K562 (cell line): ENCODE measurements around the gene CDK4. TPM values are rescaled to one million over a fixed set of nuclear protein-coding genes. Genes with fewer than 3 reads are reported as not detected.

Source experiments
- CBX3 ChIP-seq, 2 experiments: IDR thresholded peaks; 1 replicate in 1 of 2; 2 replicates in 1 of 2; pipeline ENCODE4 v1.6.1; 2012; ENCODE audit warnings: inconsistent platforms in 2 of 2, low read length in 2 of 2, borderline replicate concordance in 1 of 2, control low read depth in 1 of 2
- CREB3 ChIP-seq: fragments of 450-650 bp; conservative IDR thresholded peaks from 2 replicates; pipeline ENCODE4 v1.6.1; 2016; ENCODE audit warnings: missing genetic modification characterization, low read depth, mild to moderate bottlenecking, missing compliant biosample characterization, moderate library complexity
- HMG20B ChIP-seq: fragments of 250-450 bp; sonication (Bioruptor Pico); IDR thresholded peaks from 2 replicates; pipeline ENCODE4 v1.5.0; 2021; ENCODE audit warnings: mild to moderate bottlenecking
- HNRNPK ChIP-seq: fragments of 200-400 bp; formaldehyde crosslinking; IDR thresholded peaks from one replicate; pipeline ENCODE4 v1.6.1; 2018; ENCODE audit warnings: mild to moderate bottlenecking, low read depth, low read length; ENCODE audit not compliant: poor library complexity, severe bottlenecking
- IRF9 ChIP-seq: fragments of 450-650 bp; IDR thresholded peaks from 2 replicates; pipeline ENCODE4 v1.6.1; 2016; ENCODE audit warnings: missing biosample characterization, missing genetic modification characterization
- MAFF ChIP-seq: IDR thresholded peaks from 2 replicates; pipeline ENCODE4 v1.6.1; 2012; ENCODE audit warnings: low read length, improper control_type of control experiment
- MEIS2 ChIP-seq: fragments of 450-650 bp; IDR thresholded peaks from 2 replicates; pipeline ENCODE4 v1.6.1; 2014; ENCODE audit warnings: mild to moderate bottlenecking; ENCODE audit not compliant: partially characterized antibody
- MTA1 ChIP-seq: fragments of 450-650 bp; IDR thresholded peaks from 2 replicates; pipeline ENCODE4 v1.6.1; 2017; ENCODE audit warnings: borderline replicate concordance
- POU5F1 ChIP-seq: fragments of 150-350 bp; IDR thresholded peaks from 2 replicates; pipeline ENCODE4 v1.6.1; 2014; ENCODE audit warnings: borderline replicate concordance, low read length, low read depth, mild to moderate bottlenecking; ENCODE audit not compliant: partially characterized antibody
- RBM39 ChIP-seq: fragments of 200-400 bp; formaldehyde crosslinking; optimal IDR thresholded peaks from 2 replicates; pipeline ENCODE3; 2018; ENCODE audit warnings: low read depth, low read length
- U2AF2 ChIP-seq: fragments of 200-400 bp; formaldehyde crosslinking; optimal IDR thresholded peaks from 2 replicates; pipeline ENCODE3; 2017; ENCODE audit warnings: low read depth, mild to moderate bottlenecking, low read length
- ZFX ChIP-seq: sonication (generic); formaldehyde crosslinking; IDR thresholded peaks from 2 replicates; pipeline ENCODE4 v1.8.0; 2022; ENCODE audit warnings: mild to moderate bottlenecking, missing genetic modification reagents, moderate library complexity
- ZNF121 ChIP-seq: sonication (generic); formaldehyde crosslinking; conservative IDR thresholded peaks from 2 replicates; pipeline ENCODE4 v1.8.0; 2022; ENCODE audit warnings: missing genetic modification reagents
- ZNF354B ChIP-seq: fragments of 250-450 bp; sonication (Bioruptor Pico); IDR thresholded peaks from 2 replicates; pipeline ENCODE4 v1.4.0; 2020
- ZNF408 ChIP-seq: fragments of 250-450 bp; sonication (Bioruptor Pico); IDR thresholded peaks from 2 replicates; pipeline ENCODE4 v1.4.0; 2020; ENCODE audit warnings: low read depth, mild to moderate bottlenecking, moderate library complexity
- ZNF77 ChIP-seq: fragments of 250-450 bp; sonication (Bioruptor Pico); IDR thresholded peaks from 2 replicates; pipeline ENCODE4 v1.5.0; 2020
- polyA plus RNA-seq, 8 experiments: library from polyadenylated mRNA; depleted of rRNA in 4 of 8; stranded (reverse) in 5 of 8; unstranded in 3 of 8; fragments of >200 nt; fragmentation: Nextera tagmentation in 2 of 8; fragmentation: Illumina TruSeq in 1 of 8; extraction: Ambion mirVana in 2 of 8; extraction: Trizol in 1 of 8; gene quantifications; 2 replicates each; pipeline versions ENCODE4 v1.2.1 to v1.2.3, GENCODE V29; 2011 to 2014; ENCODE audit warnings: inconsistent platforms in 1 of 8, missing spikeins in 1 of 8
- total RNA-seq, 7 experiments: library from RNA; depleted of rRNA in 6 of 7; stranded (reverse); fragments of >200 nt in 6 of 7; fragmentation: Illumina TruSeq in 2 of 7; extraction: Trizol in 2 of 7; gene quantifications; 2 replicates each; pipeline versions ENCODE4 v1.2.1 to v1.2.3, GENCODE V29; 2011 to 2021; ENCODE audit warnings: low replicate concordance in 1 of 7
- TF ChIP-seq, protein P1 (sequence below): fragments of 250-450 bp; sonication (Bioruptor Pico); IDR thresholded peaks from 2 replicates; pipeline ENCODE4 v1.5.0; 2020; ENCODE audit warnings: mild to moderate bottlenecking, borderline replicate concordance
- TF ChIP-seq, protein P2 (sequence below): sonication (generic); formaldehyde crosslinking; IDR thresholded peaks from 2 replicates; pipeline ENCODE4 v1.8.1; 2023; ENCODE audit warnings: missing genetic modification reagents, mild to moderate bottlenecking, borderline replicate concordance

The CDK4 gene
- total and polyA plus RNA-seq, 9 of the 15 experiments (the other 6 are each of a cell fraction or from before 2014, with no cell fraction given), result 37.8 to 436 (median 238) TPM

- TF ChIP-seq CREB3 (tag), result no peak
- TF ChIP-seq ZNF354B (CRISPR knock-in tag), result no peak
- no peak for TF ChIP-seq U2AF2
- TF ChIP-seq RBM39, result no peak
- no peak for TF ChIP-seq IRF9
- no peak for TF ChIP-seq CBX3 (IDR thresholded peaks at IDR 0.05; ENCODE audit: borderline replicate concordance in 1 of 2, low read length in 2 of 2)
- TF ChIP-seq MEIS2, result no peak
- TF ChIP-seq ZNF121 (CRISPR knock-in tag), result no peak
- TF ChIP-seq POU5F1, result no peak
- TF ChIP-seq, protein P1, sequence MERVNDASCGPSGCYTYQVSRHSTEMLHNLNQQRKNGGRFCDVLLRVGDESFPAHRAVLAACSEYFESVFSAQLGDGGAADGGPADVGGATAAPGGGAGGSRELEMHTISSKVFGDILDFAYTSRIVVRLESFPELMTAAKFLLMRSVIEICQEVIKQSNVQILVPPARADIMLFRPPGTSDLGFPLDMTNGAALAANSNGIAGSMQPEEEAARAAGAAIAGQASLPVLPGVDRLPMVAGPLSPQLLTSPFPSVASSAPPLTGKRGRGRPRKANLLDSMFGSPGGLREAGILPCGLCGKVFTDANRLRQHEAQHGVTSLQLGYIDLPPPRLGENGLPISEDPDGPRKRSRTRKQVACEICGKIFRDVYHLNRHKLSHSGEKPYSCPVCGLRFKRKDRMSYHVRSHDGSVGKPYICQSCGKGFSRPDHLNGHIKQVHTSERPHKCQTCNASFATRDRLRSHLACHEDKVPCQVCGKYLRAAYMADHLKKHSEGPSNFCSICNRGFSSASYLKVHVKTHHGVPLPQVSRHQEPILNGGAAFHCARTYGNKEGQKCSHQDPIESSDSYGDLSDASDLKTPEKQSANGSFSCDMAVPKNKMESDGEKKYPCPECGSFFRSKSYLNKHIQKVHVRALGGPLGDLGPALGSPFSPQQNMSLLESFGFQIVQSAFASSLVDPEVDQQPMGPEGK (CRISPR knock-in tag), result no peak
- TF ChIP-seq ZNF408 (CRISPR knock-in tag), result no peak
- TF ChIP-seq, protein P2, sequence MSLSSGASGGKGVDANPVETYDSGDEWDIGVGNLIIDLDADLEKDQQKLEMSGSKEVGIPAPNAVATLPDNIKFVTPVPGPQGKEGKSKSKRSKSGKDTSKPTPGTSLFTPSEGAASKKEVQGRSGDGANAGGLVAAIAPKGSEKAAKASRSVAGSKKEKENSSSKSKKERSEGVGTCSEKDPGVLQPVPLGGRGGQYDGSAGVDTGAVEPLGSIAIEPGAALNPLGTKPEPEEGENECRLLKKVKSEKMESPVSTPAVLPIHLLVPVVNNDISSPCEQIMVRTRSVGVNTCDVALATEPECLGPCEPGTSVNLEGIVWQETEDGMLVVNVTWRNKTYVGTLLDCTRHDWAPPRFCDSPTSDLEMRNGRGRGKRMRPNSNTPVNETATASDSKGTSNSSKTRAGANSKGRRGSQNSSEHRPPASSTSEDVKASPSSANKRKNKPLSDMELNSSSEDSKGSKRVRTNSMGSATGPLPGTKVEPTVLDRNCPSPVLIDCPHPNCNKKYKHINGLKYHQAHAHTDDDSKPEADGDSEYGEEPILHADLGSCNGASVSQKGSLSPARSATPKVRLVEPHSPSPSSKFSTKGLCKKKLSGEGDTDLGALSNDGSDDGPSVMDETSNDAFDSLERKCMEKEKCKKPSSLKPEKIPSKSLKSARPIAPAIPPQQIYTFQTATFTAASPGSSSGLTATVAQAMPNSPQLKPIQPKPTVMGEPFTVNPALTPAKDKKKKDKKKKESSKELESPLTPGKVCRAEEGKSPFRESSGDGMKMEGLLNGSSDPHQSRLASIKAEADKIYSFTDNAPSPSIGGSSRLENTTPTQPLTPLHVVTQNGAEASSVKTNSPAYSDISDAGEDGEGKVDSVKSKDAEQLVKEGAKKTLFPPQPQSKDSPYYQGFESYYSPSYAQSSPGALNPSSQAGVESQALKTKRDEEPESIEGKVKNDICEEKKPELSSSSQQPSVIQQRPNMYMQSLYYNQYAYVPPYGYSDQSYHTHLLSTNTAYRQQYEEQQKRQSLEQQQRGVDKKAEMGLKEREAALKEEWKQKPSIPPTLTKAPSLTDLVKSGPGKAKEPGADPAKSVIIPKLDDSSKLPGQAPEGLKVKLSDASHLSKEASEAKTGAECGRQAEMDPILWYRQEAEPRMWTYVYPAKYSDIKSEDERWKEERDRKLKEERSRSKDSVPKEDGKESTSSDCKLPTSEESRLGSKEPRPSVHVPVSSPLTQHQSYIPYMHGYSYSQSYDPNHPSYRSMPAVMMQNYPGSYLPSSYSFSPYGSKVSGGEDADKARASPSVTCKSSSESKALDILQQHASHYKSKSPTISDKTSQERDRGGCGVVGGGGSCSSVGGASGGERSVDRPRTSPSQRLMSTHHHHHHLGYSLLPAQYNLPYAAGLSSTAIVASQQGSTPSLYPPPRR (CRISPR knock-in tag), result no peak
- no peak for TF ChIP-seq HMG20B
- TF ChIP-seq ZFX (CRISPR knock-in tag), result no peak
- TF ChIP-seq HNRNPK, result no peak
- peak; percentile 38; the same call in 1 of the 2 replicates for TF ChIP-seq MTA1
- no peak for TF ChIP-seq ZNF77 (CRISPR knock-in tag)
- TF ChIP-seq MAFF, result no peak
Observed at GRCh38 chr12:57754411-57755193, 2.5 kb upstream of the CDK4 start, which contains the start of gene MARCHF9 (continued).
